GM06990 (cell line): ENCODE results near the gene MX1.

Source experiments
- DNase-seq: peaks from one replicate; pipeline ENCODE4 v3.0.0-alpha.2; 2011; ENCODE audit not compliant: insufficient read length; ENCODE audit errors: extremely low read depth
- H3K27me3 ChIP-seq: replicated peaks from 2 replicates; pipeline ENCODE4 v1.6.0; 2011; ENCODE audit warnings: low read length; ENCODE audit not compliant: control insufficient read depth, insufficient read depth
- H3K36me3 ChIP-seq: 2 replicates; pipeline ENCODE4 v1.5.1; 2011; ENCODE audit warnings: low read length; ENCODE audit not compliant: control insufficient read depth, insufficient read depth
- H3K4me3 ChIP-seq: replicated peaks from 2 replicates; pipeline ENCODE4 v1.5.1; 2011; ENCODE audit warnings: low read depth, mild to moderate bottlenecking, control low read depth, low read length
- TF ChIP-seq, protein P1 (sequence below): IDR thresholded peaks from 2 replicates; pipeline ENCODE4 v1.5.1; 2011; ENCODE audit warnings: low read length, control low read depth, mild to moderate bottlenecking, inconsistent platforms; ENCODE audit not compliant: insufficient read depth, poor library complexity, severe bottlenecking

MX1 gene

DNA sequence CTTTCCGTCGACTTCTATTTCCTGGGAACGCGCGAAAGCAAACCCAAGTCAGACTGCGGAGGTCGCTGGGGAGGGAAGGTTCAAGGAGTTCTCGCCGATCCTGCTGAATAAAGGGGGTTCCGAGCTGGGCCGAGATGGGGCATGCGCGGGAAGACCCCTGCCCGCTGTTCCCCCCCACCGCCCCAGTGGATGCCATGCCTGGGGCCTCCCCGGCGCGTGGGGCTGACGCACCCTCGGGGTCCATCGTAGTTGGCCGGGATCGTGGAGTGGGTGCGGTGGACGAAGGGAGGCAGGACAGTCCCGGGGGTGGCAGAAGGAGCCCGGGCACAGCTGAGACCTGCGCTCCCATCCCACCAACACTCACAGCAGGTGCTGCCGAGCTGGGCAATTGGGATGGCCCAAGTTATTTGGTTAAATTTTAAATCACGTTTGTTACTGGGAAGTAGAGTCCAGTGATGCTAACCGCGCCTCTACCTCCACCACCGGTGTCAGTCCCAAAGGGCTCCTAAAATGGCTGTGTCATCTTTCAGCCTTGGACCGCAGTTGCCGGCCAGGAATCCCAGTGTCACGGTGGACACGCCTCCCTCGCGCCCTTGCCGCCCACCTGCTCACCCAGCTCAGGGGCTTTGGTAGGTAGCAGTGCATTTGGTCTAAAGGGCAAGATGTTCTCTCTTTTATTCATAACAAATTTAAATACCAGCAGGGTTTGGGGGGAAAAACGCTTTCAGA, 801 bp downstream of the MX1 start:
- DNase-seq, result peak; percentile 52
- H3K36me3 ChIP-seq, result peaks cover 26% of the 10 kb centered on the region
- peak overlapping the region; percentile 97 for H3K4me3 ChIP-seq
- TF ChIP-seq, protein P1, sequence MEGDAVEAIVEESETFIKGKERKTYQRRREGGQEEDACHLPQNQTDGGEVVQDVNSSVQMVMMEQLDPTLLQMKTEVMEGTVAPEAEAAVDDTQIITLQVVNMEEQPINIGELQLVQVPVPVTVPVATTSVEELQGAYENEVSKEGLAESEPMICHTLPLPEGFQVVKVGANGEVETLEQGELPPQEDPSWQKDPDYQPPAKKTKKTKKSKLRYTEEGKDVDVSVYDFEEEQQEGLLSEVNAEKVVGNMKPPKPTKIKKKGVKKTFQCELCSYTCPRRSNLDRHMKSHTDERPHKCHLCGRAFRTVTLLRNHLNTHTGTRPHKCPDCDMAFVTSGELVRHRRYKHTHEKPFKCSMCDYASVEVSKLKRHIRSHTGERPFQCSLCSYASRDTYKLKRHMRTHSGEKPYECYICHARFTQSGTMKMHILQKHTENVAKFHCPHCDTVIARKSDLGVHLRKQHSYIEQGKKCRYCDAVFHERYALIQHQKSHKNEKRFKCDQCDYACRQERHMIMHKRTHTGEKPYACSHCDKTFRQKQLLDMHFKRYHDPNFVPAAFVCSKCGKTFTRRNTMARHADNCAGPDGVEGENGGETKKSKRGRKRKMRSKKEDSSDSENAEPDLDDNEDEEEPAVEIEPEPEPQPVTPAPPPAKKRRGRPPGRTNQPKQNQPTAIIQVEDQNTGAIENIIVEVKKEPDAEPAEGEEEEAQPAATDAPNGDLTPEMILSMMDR, result no peak
- H3K27me3 ChIP-seq, result no peaks in the 10 kb centered on the region

DNA sequence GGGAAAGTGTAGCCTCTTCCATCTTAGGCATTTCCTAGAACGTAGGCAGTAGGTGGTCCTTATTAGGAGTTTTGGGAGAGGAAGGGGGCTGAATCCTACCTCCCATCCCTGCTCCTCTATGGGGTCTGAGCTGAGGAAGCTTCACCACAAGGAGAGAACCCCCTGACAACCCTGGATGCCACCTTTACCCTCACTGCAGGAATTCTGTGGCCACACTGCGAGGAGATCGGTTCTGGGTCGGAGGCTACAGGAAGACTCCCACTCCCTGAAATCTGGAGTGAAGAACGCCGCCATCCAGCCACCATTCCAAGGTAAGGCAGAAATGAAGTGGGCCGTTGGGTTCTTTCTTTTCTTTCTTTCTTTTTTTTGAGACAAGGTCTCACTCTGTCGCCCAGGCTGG, 1.5 kb downstream of the MX1 start:
- DNase-seq, result no peak
- H3K27me3 ChIP-seq, result no peaks in the 10 kb centered on the region
- peak overlapping the region; percentile 97 for H3K4me3 ChIP-seq
- peaks cover 33% of the 10 kb centered on the region for H3K36me3 ChIP-seq
- TF ChIP-seq, protein P1, result no peak

DNA sequence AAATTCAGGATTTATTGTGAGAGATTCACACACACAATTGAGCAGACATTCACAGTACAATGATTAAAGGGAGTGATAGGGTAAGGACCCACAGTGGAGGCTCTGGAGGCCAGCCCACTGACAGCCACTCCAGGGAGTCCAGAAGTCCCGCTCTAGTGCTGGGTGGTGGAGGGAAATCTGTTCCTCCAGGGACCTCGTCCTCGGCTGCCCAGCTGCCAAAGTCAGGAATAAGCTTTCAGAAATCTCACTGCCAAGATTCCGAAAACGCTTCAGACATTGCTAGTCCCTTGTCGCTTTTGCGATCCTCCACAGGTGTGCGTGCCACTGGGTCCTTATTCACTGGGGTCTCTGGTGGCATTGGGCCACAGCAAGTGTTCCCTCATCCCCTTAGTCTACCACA, 2.3 kb downstream of the MX1 start:
- TF ChIP-seq, protein P1, result no peak

DNA sequence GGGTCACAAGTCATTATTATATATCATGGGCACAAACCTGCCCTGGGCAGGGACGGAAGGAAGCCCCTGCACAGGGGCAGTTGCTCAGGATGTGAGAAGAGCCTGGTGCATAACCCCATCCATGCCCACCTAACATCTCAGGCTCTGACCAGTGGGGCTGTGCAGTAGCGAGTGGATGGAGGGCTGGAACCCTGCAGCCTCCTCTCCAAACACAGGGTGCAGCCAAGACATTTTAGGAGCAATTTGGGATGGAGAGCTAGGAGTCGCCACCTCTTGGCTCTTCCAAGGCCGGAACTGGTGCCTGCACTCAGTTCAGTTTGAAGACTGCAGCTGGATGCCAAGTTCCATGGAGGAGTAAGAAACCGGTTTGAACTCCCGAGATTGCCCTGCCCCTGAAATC, 2.8 kb downstream of the MX1 start:
- TF ChIP-seq, protein P1, result no peak
- H3K4me3 ChIP-seq, result no peak overlapping the region; the same call in 1 of the 2 replicates
- peaks cover 41% of the 10 kb centered on the region for H3K36me3 ChIP-seq
- H3K27me3 ChIP-seq, result no peaks in the 10 kb centered on the region
- DNase-seq, result no peak

More for the DNA sequence above, 2.3 kb downstream of the MX1 start:
- DNase-seq, result no peak
- H3K36me3 ChIP-seq, result peaks cover 41% of the 10 kb centered on the region
- H3K27me3 ChIP-seq, result no peaks in the 10 kb centered on the region
- peak overlapping the region; percentile 97 for H3K4me3 ChIP-seq

DNA sequence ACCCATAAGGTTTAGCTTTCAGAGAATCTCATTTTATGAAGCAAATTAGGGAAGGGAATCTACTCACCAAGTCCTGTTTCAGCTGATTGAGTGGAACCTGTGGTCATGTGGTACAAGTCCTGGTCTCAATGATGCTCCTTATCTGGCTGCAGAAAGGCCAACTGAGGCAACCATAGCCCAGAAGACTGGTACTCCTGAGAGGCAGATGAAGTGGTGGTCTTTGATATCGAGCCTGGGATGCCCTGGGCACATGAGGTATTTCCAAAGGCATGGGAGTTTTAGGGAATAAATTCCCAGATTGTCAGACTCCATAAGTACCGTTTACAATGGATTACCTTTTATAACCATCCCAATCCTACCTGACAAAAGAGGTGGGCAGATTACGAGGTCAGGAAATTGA, 3.3 kb downstream of the MX1 start:
- TF ChIP-seq, protein P1, result no peak
- Histone ChIP-seq H3K4me3 (peak overlapping the region; percentile 1; the same call in 1 of the 2 replicates), H3K36me3 (peaks cover 41% of the 10 kb centered on the region), H3K27me3 (no peaks in the 10 kb centered on the region)
- no peak for DNase-seq
